Activated T-cell treated with anti-CD3 and anti-CD28 coated beads for 24 hours (primary cell): ENCODE results near the gene FEV.
"Not testable (repeated sequence)": the region's sequence is repeated elsewhere in the genome, so short reads cannot be mapped to it uniquely, and the experiment has no call there.

ENCODE experiments used
- DNase-seq: peaks from one replicate; pipeline ENCODE4 v3.0.0-alpha.2; 2020; ENCODE audit warnings: low read depth

The FEV gene

DNA sequence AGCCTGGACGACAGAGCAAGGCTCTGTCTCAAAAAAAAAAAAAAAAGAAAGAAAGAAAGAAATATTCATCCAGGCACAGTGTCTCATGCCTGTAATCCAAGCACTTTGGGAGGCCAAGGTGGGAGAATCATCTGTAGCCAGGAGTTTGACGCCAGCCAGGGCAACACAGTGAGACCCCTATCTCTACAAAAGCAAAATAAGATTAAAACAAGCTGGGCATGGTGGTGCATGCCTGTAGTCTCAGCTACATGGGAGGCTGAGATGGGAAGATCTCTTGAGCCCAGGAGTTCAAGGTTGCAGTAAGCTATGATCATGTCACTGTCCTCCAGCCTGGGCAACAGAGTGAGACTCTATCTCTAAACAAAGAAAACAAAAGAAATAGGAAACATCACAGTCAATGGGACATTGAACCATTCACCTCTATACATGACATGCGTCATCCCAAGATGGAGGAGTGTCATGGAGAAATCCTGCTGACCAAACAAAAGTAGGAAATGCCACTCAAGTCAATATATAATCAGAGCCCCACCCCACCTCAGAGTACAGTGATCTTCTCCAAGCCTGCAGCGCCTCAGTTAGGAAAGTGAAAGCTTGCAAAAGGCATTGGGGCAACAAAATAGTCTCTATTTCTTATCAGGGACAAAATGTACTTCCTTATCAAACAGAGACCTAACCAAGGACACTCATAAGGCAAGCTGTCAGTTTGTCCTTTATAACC, 9.8 kb downstream of the FEV start:
- DNase-seq = no peak

DNA sequence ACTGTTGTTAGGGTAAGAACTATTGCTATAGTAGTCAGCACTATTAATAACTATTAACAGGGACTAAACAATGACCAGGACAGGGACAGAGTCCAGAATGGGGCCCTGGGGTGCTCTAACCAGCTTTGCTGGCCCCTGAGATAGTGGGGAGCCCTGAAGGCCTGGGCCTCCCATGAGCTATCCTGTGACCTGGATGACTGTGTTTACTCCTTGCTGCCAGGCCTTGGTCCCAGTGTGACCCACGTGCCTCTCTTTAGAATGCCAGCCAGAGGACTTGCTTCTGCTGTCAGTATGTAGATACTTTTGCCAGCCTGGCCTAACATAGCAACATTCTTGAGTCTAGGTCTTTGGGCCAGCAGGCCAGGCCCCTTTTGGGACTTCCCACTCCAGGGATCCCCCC, 14.1 kb downstream of the FEV start:
- DNase-seq = no peak

DNA sequence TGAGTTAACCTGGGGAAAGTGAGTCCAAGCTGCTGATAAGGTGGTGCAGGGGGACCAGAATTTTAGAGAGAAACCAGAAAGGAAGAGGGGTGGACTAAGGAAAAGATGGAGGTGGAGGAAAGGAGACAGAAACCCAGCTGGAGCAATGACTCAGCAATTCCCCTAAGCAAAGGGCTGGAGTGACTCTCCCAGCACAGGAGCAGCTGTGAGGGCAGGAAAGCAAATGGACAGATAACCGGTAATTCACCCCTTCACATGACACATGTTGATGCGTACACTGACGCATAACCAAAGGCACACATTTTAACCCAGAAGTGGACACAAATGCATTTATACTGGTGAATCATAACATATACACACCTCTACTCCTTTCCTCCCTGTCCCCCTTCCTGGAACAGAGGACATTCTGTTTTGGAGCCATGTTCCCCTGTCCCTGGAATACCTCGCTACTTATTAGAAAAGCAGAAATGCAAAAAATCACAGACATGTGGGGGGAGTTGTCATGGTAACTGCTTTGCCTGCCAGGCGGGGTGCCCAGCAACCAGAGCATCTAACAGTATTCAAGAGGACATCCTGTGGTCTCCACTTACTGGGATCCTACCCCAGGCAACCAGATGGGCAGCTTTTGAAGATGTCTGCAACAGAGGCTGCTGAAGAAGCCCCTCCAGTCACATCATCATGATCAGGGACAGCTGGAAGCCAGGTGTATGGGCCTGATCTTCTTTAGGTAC, 20.8 kb downstream of the FEV start:
- DNase-seq = no peak

DNA sequence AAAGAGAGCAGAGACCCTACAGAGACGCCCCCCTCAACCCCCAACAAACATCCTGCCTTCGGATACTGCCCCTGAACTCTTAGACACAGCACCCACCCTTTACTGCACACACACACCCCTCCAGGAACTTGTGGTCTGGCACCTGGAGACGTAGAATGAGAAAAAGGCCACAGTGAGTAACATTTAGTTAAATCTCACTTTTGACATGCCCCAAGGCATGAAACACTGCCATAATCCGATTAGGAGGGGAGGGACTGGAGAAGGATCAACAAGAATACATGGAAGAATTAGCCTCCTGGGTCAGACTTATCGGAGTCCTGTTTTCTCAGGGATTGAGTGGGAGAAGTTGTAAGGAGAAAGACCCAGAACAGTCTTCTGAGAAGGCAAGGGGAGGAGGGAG, 21.4 kb downstream of the FEV start:
- no peak for DNase-seq

DNA sequence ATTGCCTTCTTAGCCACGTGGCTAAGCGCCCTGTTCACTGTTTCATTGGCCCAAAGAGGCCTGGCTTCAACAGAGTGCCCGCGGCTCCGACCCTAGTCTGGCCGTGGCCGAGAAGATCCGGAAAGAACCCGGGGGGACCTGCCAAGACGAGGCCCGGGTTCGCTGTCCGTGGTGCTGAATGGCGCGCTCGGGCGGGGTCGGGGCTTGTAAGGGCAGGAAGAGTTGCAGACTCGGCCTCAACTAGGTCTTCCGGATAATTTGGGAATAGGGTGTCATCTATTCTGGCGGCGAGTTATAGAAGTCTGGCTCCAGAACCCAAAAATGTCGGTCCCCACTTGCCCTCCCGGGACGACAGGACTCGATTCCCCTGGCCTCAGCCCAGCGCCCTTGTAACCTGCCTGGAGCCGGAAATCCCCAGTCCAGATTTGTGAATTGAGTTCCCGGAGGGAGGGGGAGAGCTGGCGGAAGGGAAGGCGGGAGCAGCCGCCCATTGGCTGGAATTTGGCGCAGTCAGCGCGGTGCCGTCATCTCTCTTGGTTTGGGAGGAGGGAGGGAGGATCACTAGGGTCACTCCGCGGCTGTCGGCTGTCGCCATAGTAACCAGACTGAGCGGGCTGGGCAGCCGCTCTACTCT, 22.0 kb downstream of the FEV start:
- no peak for DNase-seq

DNA sequence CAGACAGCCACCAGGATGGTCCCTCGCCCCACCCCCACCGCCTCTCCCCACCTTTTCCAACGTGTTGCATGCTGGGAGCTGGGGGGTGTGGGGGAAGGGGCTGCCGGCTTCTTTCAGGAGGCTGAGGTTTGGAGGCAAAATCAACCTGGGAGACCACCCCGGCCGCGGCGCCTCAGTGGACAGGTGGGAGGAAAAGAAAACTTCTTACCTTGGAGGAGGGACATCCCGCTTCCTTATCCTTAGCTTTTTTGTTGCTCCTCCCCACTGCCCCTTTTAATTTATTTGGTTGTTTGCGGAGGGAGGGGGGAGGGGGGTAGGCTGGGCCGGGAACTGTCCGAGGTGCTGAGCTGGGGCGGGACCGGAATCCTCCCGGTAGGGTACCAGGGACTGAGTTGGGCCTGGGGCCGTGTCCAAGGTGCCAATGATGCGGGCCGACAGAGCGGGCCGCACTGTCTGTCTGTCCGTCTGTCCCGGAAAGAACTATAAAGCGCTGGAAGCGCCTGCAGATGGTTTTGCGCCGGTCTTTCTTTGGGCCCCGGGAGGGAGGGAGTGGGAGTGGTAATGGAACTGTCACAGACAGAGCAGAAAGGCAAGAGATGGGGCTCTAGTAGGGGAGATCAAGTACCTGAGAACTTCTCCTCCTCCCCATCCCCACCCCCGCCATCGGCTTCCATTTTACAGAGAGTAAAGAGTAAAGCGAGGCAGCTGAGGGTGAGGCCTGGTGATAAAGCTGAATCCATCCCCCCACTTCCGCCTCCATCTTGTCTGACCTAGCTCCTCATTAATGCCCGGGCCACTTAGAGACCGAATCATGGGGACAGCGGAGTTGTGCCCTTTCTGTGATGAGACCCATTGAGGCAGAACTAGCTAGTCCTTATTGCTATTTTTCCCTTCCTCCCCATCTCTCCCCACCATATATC, 23.1 kb downstream of the FEV start:
- no peak for DNase-seq

DNA sequence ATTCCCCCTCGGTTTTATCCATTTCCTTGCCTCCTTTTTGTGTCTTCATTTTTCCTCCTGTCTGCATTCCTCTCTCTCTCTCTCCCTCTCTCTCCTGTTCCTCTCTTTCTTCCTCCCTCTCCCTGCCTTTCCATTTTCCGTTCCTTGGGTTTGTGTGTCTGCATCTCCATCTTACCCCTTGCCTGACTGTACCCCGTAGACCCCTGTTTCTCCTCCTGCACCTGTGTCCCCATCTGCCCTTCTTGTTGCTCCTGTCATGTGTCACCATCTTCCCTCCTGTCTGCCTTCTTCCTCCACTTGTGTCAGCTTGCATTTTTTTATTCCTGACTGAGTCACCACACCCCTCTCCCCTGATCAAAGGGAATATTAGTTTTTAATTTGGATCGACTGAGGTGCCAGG, 23.8 kb downstream of the FEV start:
- DNase-seq = no peak

DNA sequence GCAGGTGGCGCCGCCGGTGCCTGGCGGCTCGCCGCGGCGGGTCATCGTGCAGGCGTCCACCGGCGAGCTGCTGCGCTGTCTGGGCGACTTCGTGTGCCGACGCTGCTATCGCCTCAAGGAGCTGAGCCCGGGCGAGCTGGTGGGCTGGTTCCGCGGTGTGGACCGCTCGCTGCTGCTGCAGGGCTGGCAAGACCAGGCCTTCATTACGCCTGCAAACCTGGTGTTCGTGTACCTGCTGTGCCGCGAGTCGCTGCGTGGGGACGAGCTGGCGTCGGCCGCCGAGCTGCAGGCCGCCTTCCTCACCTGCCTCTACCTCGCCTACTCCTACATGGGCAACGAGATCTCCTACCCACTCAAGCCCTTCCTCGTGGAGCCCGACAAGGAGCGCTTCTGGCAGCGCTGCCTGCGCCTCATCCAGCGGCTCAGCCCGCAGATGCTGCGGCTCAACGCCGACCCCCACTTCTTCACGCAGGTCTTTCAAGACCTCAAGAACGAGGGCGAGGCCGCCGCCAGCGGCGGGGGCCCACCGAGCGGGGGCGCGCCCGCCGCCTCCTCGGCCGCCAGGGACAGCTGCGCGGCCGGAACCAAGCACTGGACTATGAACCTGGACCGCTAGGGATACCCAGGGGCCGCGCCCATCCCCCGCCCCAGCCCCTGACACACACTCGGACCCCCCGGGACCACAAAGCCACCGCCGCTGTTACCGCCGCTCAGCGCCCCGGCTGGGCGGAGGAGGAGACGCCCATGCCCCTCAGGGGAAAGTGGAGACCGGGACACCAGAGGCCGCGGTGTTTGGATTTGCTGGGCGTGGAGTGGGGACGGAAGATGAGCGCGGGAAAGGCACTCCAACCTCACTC, 24.4 kb downstream of the FEV start:
- no peak for DNase-seq

DNA sequence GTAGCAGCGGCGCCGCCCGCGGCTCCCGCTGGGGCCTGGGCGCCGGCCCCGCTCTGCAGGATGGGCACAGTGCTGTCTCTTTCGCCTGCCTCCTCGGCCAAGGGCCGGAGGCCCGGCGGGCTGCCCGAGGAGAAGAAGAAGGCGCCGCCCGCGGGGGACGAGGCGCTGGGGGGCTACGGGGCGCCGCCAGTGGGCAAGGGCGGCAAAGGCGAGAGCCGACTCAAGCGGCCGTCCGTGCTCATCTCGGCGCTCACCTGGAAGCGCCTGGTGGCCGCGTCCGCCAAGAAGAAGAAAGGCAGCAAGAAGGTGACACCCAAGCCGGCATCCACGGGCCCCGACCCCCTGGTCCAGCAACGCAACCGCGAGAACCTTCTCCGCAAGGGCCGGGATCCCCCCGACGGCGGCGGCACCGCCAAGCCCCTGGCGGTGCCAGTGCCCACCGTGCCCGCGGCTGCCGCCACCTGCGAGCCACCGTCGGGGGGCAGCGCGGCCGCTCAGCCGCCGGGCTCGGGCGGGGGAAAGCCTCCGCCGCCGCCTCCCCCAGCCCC, 25.1 kb downstream of the FEV start:
- DNase-seq = no peak

DNA sequence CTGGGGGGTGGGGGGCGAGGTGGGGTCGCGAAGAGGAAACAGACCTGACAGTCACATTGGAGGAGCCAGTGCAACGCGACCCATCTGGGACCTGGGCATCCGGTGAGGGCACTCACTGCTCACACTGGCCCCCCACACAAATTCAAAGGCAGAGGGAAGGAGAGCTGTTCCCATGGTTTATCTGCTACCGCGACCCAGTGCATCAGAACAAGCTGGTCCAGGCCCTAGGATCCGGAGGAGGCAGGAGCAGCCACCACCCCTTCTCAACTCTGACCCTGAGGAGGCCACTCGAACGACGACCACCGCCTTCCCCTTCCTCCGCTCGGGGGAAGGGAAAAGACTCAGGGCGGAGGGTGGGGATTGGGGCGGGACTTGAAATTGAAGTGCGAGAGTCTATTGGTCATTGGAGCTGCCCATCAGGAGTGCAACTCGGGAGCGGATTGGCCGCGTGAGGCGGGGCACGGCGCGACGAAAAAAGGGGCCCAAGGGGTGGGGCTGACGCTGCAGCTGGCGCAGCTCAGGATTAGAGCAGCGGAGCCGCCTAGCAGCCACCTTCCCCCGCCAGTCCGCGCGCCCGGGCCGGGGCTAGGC, 25.7 kb downstream of the FEV start, which contains the start of gene CDK5R2:
CDK5R2 (plus strand) TSS at position 526 of the 591 bp plus-strand sequence. CDS start 155 bp downstream, outside the sequence.
- peak; percentile 74 for DNase-seq

DNA sequence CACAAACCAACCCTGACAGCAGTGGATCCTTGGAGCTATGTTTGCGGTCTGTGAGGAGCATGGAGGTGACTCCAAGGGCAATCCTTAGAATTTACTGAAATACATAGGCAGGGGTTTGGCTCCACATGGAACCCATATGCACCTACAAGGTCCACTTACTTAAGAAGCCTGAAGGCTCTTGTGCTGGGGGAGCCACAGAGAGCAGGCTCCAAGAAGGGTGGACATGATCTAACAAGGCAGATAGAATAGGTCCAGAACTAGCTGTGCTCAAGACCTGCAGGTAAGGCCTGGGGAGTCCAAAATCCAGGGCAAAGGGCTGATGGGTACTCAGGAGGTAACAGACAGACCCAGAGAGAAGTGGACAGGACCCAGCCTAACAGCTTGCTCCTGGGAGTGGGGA, 26.7 kb downstream of the FEV start:
- no peak for DNase-seq

DNA sequence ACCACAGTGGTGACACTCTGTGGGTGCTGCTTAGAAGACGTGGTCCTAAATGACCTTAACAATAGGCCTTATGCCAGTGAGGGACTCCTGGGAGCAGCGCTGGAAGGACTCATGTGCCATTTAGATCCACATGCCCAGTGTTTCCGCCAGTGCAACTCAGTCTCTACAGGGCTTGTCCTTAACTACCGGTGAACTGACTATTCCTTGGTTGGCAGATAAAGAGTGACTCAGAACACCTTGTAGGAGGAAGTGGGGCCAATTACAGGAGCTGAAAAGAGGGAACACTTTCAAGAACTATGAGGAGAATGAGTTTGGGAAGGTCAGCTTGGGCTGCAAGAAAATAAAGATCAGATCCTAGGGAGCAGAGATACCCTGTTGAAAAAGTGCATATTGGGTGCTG, 27.3 kb downstream of the FEV start:
- no peak for DNase-seq

DNA sequence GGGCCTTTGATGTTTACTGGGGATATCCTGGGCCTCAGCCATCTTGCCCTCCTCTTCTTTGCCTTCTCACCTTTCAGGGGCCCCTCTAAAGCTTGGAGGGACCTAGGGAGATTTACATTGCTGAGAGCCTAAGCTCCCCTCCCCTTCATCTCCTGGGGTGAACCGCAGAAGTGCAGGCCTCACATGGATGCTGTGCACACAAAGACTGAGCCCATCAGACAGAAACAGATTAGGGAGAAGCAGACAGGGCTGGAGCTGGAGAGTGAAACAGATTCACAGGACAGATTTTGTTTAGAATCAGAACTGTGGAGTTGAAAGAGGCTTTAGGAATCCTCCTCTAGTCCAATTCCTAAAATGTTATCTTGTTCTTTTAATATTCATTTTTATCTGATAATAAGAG, 28.9 kb downstream of the FEV start:
- DNase-seq = no peak

DNA sequence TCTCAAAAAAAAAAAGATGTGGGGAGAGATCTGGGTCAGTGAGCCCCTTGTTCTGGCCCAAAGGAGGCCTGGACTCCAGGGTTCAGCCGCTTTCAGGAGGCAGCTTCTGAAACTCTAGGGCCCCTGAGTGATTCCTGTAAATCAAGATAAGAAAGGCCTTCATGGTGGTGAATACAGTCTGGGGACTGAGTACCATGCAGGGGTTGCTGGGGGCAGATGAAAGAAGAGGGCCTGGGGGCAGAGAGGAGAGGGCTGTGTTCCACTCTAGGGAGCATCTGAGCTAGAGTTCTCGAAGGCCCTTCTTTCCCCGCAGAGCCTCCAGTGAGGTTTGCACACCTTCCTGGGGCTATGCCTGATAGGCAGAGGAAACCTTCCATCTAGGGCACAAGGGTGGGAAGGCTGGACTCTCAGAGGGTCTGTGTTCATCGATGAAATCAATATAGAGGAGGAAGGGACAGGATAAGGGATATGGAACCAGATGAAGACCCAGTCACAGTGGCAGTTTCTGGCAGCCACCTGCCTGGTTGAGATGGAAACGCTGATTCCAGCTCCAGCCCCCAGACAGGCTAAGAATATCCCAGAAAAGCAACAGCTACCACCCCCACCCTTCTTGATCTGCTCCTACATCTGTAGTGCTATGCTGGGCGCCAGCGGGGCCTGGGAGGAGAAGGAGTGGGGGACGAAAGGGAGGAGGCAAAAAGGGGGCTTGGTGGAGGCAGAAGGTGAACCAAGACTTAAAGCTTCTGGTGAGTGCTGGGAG, 30.3 kb downstream of the FEV start:
- no peak for DNase-seq

DNA sequence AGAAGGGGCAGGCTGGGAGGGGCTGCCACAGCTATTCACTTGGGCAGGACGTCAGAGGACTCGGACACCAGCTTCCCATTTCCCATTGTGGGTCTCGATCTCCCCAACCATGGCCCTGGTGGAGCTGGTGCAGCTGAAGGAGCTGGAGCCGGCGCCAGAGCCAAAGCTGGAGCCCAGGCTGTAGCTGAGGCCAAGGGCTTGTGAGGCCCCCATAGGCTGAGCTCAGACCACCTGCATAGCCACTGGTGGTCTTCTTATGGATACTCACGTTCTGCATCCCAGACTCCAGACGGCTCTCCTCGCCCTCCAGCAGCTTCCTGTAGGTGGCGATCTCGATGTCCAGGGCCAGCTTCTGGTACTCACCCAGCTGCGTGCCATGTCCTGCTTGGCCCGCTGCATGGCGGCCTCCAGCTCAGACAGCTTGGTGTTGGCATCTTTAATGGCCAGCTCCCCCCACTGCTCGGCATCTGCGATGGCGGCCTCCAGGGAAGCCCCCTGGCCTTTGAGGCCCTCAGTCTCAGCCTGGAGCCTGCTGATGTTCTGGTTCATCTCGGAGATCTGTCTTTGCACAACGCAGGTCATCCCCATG, 31.5 kb downstream of the FEV start:
- DNase-seq = no peak

DNA sequence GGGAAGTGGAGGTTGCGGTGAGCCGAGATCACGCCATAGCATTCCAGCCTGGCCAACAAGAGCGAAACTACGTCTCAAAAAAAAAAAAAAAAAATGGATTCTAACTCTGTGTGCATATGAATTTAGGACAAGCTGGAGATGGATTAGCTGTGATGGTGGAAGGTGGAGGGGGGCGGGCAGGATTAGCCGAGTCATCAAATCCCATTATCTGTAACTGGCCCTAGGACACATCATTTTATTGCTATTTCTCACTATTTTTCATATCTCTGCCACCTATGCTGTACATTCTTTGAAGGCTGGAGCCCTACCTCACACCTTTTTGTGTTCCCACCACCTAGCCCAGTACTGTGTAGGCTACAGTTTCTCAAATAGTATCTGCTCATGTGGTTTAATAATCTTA, 32.8 kb downstream of the FEV start:
- no peak for DNase-seq

DNA sequence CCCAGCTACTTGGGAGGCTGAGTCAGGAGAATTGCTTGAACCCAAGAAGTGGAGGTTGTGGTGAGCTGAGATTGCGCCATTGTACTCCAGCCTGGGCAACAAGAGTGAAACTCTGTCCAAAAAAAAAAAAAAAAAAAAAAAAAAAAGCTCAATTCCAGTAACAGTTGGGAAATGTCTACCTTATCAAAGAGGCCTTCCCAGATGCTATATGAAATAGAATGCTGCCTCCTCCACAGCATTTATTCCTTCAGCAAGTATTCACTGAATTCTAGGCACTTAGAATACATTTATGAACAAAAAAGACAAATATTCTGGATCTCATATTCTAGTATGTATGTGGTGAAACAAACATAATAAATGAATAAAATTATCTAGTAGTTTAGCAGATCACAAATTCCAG, 38.4 kb downstream of the FEV start:
- no peak for DNase-seq

DNA sequence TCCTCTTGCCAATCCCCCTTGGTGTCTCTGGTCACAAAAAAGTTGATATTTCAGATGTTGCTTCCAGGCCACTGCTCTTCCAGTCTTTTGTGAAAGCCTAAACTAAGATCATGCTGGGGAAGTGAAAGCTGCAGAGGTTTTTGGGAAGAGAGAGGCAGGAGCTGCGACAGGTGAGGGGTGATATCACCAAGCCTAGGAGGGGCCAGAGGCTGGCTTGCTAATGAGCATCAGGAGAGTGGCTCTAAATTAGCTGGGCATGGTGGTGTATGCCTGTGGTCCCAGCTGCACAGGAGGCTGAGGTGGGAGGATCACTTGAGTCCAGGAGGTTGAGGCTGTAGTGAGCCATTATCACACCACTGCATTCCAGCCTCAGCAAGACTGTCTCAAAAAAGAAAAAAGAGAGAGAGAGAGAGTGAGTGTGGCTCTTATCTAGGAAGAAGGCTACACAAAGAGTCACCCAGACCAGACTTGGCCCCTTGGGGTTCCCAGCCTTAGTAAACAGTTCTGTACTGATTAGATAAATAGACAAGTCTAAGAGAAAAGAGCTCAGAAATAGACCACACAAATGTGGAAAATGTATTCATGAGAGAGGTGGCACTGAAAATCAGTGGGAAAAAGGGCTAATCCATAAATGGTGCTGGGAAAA, 40.1 kb downstream of the FEV start:
- DNase-seq = no peak

DNA sequence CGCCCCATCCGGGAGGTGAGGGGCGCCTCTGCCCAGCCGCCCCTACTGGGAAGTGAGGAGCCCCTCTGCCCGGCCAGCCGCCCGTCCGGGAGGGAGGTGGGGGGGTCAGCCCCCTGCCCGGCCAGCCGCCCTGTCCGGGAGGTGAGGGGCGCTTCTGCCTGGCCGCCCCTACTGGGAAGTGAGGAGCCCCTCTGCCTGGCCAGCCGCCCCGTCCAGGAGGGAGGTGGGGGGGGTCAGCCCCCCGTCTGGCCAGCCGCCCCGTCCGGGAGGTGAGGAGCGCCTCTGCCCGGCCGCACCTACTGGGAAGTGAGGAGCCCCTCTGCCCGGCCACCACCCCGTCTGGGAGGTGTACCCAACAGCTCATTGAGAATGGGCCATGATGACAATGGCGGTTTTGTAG, 53.2 kb downstream of the FEV start:
- not testable (repeated sequence) for DNase-seq
